DND-41 (cell line): ENCODE results near the gene GPR107.

ENCODE experiments used
- CTCF ChIP-seq: IDR thresholded peaks from 2 replicates; pipeline ENCODE4 v1.5.1; 2012; ENCODE audit warnings: borderline replicate concordance, low read length, moderate library complexity, mild to moderate bottlenecking; ENCODE audit not compliant: poor library complexity, severe bottlenecking; ENCODE audit errors: extremely low read depth
- EZH2 ChIP-seq: IDR thresholded peaks from 3 replicates; pipeline ENCODE4 v1.6.1; 2012; ENCODE audit warnings: borderline replicate concordance, low read depth, mild to moderate bottlenecking, moderate library complexity, low read length, inconsistent platforms; ENCODE audit not compliant: severe bottlenecking

GRCh38 chr9:130143279-130143893 is 89.7 kb downstream of the GPR107 start:
- no peak for TF ChIP-seq CTCF
- no peak for TF ChIP-seq EZH2
